Inflammatory macrophage treated with lipopolysaccharide for 4 hours (primary cell): ENCODE measurements around the gene MTA1.

Experiments
- DNase-seq: peaks from one replicate; pipeline ENCODE4 v3.0.0-alpha.2; 2020

Gene MTA1

GRCh38 chr14:105467249-105467941 lies 47.8 kb downstream of the MTA1 start:
- DNase-seq, result no peak

GRCh38 chr14:105467942-105468471 lies 48.4 kb downstream of the MTA1 start:
- no peak for DNase-seq

- no peak for DNase-seq
Measured at GRCh38 chr14:105468621-105469241, 49.1 kb downstream of the MTA1 start.

- DNase-seq, result no peak
Measured at GRCh38 chr14:105469456-105470349, 50.1 kb downstream of the MTA1 start.

- DNase-seq, result no peak
Measured at GRCh38 chr14:105470350-105471296, 51.0 kb downstream of the MTA1 start.

GRCh38 chr14:105471297-105471821 lies 51.7 kb downstream of the MTA1 start:
- no peak for DNase-seq

GRCh38 chr14:105471823-105472485 lies 52.3 kb downstream of the MTA1 start:
- DNase-seq, result no peak

GRCh38 chr14:105472486-105472991 lies 52.9 kb downstream of the MTA1 start:
- DNase-seq, result no peak

GRCh38 chr14:105473033-105473676 lies 53.5 kb downstream of the MTA1 start:
- no peak for DNase-seq

- DNase-seq, result peak; percentile 21
Measured at GRCh38 chr14:105473677-105474482, 54.3 kb downstream of the MTA1 start.

- DNase-seq, result no peak
Measured at GRCh38 chr14:105474483-105475268, 55.0 kb downstream of the MTA1 start, which contains the start of gene CRIP2. Gene CRIP2 (plus strand): TSS chr14:105474821. CDS start chr14:105474863, 42 bp downstream.

GRCh38 chr14:105475269-105476096 lies 55.9 kb downstream of the MTA1 start:
- DNase-seq, result no peak

- no peak for DNase-seq
Measured at GRCh38 chr14:105476097-105476830, 56.6 kb downstream of the MTA1 start.

GRCh38 chr14:105476831-105477659 lies 57.4 kb downstream of the MTA1 start:
- no peak for DNase-seq

- DNase-seq, result no peak
Measured at GRCh38 chr14:105477660-105478397, 58.2 kb downstream of the MTA1 start.
